Loucy (cell line): ENCODE measurements around the gene FHL3.

Experiments used
- CTCF ChIP-seq: fragments of 200-600 bp; sonication (generic); conservative IDR thresholded peaks from 2 replicates; pipeline ENCODE4 v1.5.1; 2014; ENCODE audit warnings: mild to moderate bottlenecking, antibody characterized with exemption, low read length
- EZH2phosphoT487 ChIP-seq: fragments of 200-600 bp; IDR thresholded peaks from 2 replicates; pipeline ENCODE4 v1.6.1; 2018; ENCODE audit warnings: antibody characterized with exemption, mild to moderate bottlenecking, moderate library complexity, borderline replicate concordance

GRCh38 chr1:37952738-37953137, 52.6 kb downstream of the FHL3 start:
- TF ChIP-seq CTCF = no peak
- no peak for TF ChIP-seq EZH2phosphoT487
